Measurements from ENCODE around the gene GSAP. TPM values are rescaled to one million over a fixed set of nuclear protein-coding genes. Genes with fewer than 3 reads are reported as not detected.

GSAP gene
- total and polyA plus RNA-seq, 5 experiments from 2014 or later, result 5.9 to 25.8 (median 7.8) TPM

GRCh38 chr7:77430927-77431326 lies 14.8 kb upstream of the GSAP start:
- H3K27ac Mint-ChIP-seq, result no peak overlapping the region
- no peaks in the 10 kb centered on the region for H3K9me3 Mint-ChIP-seq
- peaks cover 0 to 12% (median 0%) of the 10 kb centered on the region in 5 donors for H3K27me3 Mint-ChIP-seq
- no peak for ATAC-seq
- no peak for DNase-seq
- H3K4me3 Mint-ChIP-seq, result no peak overlapping the region
- peaks cover 9 to 31% (median 27%) of the 10 kb centered on the region in 4 donors for H3K4me1 Mint-ChIP-seq
- POLR2A ChIA-PET, result no interaction called here
- no peaks in the 10 kb centered on the region for H3K36me3 Mint-ChIP-seq

GRCh38 chr7:77428777-77429231 lies 12.7 kb upstream of the GSAP start:
- Mint-ChIP-seq H3K4me3 (peak overlapping the region in 2 of 10 donors; percentile 1 to 26), H3K4me1 (peaks cover 9 to 31% (median 27%) of the 10 kb centered on the region in 4 donors), H3K9me3 (no peaks in the 10 kb centered on the region), H3K36me3 (no peaks in the 10 kb centered on the region), H3K27me3 (peaks cover 0 to 1% (median 0%) of the 10 kb centered on the region in 5 donors), H3K27ac (peak overlapping the region in 4 of 10 donors; percentile 3 to 43 (median 28))
- no peak for DNase-seq
- POLR2A ChIA-PET, result interaction anchor here (0.6 to 1.5 kb wide), 4 partner anchors 9 to 72 kb away, joined by 3 to 12 read pairs (median 4); partner anchors contain the start of gene GSAP
- ATAC-seq, result no peak

GRCh38 chr7:77427996-77428603 lies 12.0 kb upstream of the GSAP start:
- no peaks in the 10 kb centered on the region for H3K9me3 Mint-ChIP-seq
- POLR2A ChIA-PET, result interaction anchor here (1.0 to 1.5 kb wide), 3 partner anchors 8 to 12 kb away, joined by 3 to 12 read pairs (median 3); partner anchors contain the start of gene GSAP
- peak overlapping the region in 8 of 10 donors; percentile 1 to 66 (median 32) for H3K4me3 Mint-ChIP-seq
- ATAC-seq, result peak in 1 of 2 donors; percentile 44
- no peaks in the 10 kb centered on the region for H3K27me3 Mint-ChIP-seq
- peaks cover 9 to 31% (median 27%) of the 10 kb centered on the region in 4 donors for H3K4me1 Mint-ChIP-seq
- DNase-seq, result peak in 1 of 10 donors; percentile 6
- peak overlapping the region in 9 of 10 donors; percentile 3 to 74 (median 49) for H3K27ac Mint-ChIP-seq
- no peaks in the 10 kb centered on the region for H3K36me3 Mint-ChIP-seq

GRCh38 chr7:77426521-77427051 lies 10.4 kb upstream of the GSAP start:
- no peak for DNase-seq
- H3K27me3 Mint-ChIP-seq, result peaks cover 0 to 5% (median 0%) of the 10 kb centered on the region in 5 donors
- H3K27ac Mint-ChIP-seq, result peak overlapping the region in 1 of 10 donors; percentile 22
- no peak for ATAC-seq
- H3K9me3 Mint-ChIP-seq, result no peaks in the 10 kb centered on the region
- peaks cover 9 to 38% (median 28%) of the 10 kb centered on the region in 4 donors for H3K4me1 Mint-ChIP-seq
- H3K36me3 Mint-ChIP-seq, result no peaks in the 10 kb centered on the region
- POLR2A ChIA-PET, result no interaction called here
- H3K4me3 Mint-ChIP-seq, result no peak overlapping the region

GRCh38 chr7:77426052-77426404 lies 9.9 kb upstream of the GSAP start:
- H3K36me3 Mint-ChIP-seq, result no peaks in the 10 kb centered on the region
- no peaks in the 10 kb centered on the region for H3K9me3 Mint-ChIP-seq
- no peak overlapping the region for H3K4me3 Mint-ChIP-seq
- no peak for ATAC-seq
- H3K4me1 Mint-ChIP-seq, result peaks cover 9 to 38% (median 28%) of the 10 kb centered on the region in 4 donors
- DNase-seq, result no peak
- H3K27ac Mint-ChIP-seq, result no peak overlapping the region
- peaks cover 0 to 8% (median 1%) of the 10 kb centered on the region in 5 donors for H3K27me3 Mint-ChIP-seq
- POLR2A ChIA-PET, result no interaction called here

- peaks cover 9 to 38% (median 28%) of the 10 kb centered on the region in 4 donors for H3K4me1 Mint-ChIP-seq
- H3K27ac Mint-ChIP-seq, result no peak overlapping the region
- H3K27me3 Mint-ChIP-seq, result peaks cover 0 to 8% (median 1%) of the 10 kb centered on the region in 5 donors
- no peak for ATAC-seq
- POLR2A ChIA-PET, result no interaction called here
- no peaks in the 10 kb centered on the region for H3K36me3 Mint-ChIP-seq
- DNase-seq, result no peak
- H3K4me3 Mint-ChIP-seq, result peak overlapping the region in 1 of 10 donors; percentile 47
- no peaks in the 10 kb centered on the region for H3K9me3 Mint-ChIP-seq
Observed at GRCh38 chr7:77425101-77426051, 9.2 kb upstream of the GSAP start.

- no peak for DNase-seq
- Mint-ChIP-seq H3K4me1 (peaks cover 0 to 25% (median 11%) of the 10 kb centered on the region in 4 donors), H3K27me3 (peaks cover 0 to 8% (median 1%) of the 10 kb centered on the region in 5 donors), H3K36me3 (no peaks in the 10 kb centered on the region), H3K4me3 (no peak overlapping the region), H3K27ac (peak overlapping the region in 1 of 10 donors; percentile 52), H3K9me3 (no peaks in the 10 kb centered on the region)
- no peak for ATAC-seq
- POLR2A ChIA-PET, result no interaction called here
Observed at GRCh38 chr7:77422500-77422899, 6.4 kb upstream of the GSAP start.

GRCh38 chr7:77420986-77421672 lies 5.0 kb upstream of the GSAP start:
- Mint-ChIP-seq H3K27ac (no peak overlapping the region), H3K4me1 (peaks cover 0 to 25% (median 14%) of the 10 kb centered on the region in 4 donors), H3K36me3 (no peaks in the 10 kb centered on the region), H3K4me3 (no peak overlapping the region), H3K9me3 (no peaks in the 10 kb centered on the region), H3K27me3 (peaks cover 0 to 8% (median 1%) of the 10 kb centered on the region in 5 donors)
- ATAC-seq (no peak), DNase-seq (no peak)
- POLR2A ChIA-PET, result no interaction called here

- no peak for ATAC-seq
- peaks cover 0 to 8% (median 1%) of the 10 kb centered on the region in 5 donors for H3K27me3 Mint-ChIP-seq
- peaks cover 0 to 25% (median 13%) of the 10 kb centered on the region in 4 donors for H3K4me1 Mint-ChIP-seq
- no peak overlapping the region for H3K4me3 Mint-ChIP-seq
- no peak overlapping the region for H3K27ac Mint-ChIP-seq
- POLR2A ChIA-PET, result interaction anchor here (1.1 kb wide), 1 partner anchor 9 kb away, joined by 3 read pairs; no protein-coding TSS in a partner anchor
- DNase-seq, result no peak
- H3K9me3 Mint-ChIP-seq, result no peaks in the 10 kb centered on the region
- H3K36me3 Mint-ChIP-seq, result no peaks in the 10 kb centered on the region
Observed at GRCh38 chr7:77420438-77420837, 4.3 kb upstream of the GSAP start.

- H3K27me3 Mint-ChIP-seq, result peaks cover 0 to 8% (median 1%) of the 10 kb centered on the region in 5 donors
- POLR2A ChIA-PET, result interaction anchor here (1.5 kb wide), 1 partner anchor 10 kb away, joined by 3 read pairs; no protein-coding TSS in a partner anchor
- H3K9me3 Mint-ChIP-seq, result no peaks in the 10 kb centered on the region
- DNase-seq, result no peak
- no peaks in the 10 kb centered on the region for H3K36me3 Mint-ChIP-seq
- no peak for ATAC-seq
- H3K27ac Mint-ChIP-seq, result peak overlapping the region in 2 of 10 donors; percentile 1 to 43
- H3K4me3 Mint-ChIP-seq, result no peak overlapping the region
- peaks cover 1 to 36% (median 24%) of the 10 kb centered on the region in 4 donors for H3K4me1 Mint-ChIP-seq
Observed at GRCh38 chr7:77419102-77419501, 3.0 kb upstream of the GSAP start.

GRCh38 chr7:77417801-77418200 lies 1.7 kb upstream of the GSAP start:
- H3K9me3 Mint-ChIP-seq, result no peaks in the 10 kb centered on the region
- POLR2A ChIA-PET, result interaction anchor here (2.1 kb wide), 1 partner anchor 10 kb away, joined by 12 read pairs; no protein-coding TSS in a partner anchor
- DNase-seq (no peak), ATAC-seq (no peak)
- peak overlapping the region in 2 of 10 donors; percentile 26 to 75 for H3K4me3 Mint-ChIP-seq
- H3K27me3 Mint-ChIP-seq, result peaks cover 0 to 8% (median 1%) of the 10 kb centered on the region in 5 donors
- peak overlapping the region in 4 of 10 donors; percentile 23 to 91 (median 52) for H3K27ac Mint-ChIP-seq
- no peaks in the 10 kb centered on the region for H3K36me3 Mint-ChIP-seq
- H3K4me1 Mint-ChIP-seq, result peaks cover 5 to 46% (median 36%) of the 10 kb centered on the region in 4 donors
